ENCODE measurements around the gene ZNF831.

DNA sequence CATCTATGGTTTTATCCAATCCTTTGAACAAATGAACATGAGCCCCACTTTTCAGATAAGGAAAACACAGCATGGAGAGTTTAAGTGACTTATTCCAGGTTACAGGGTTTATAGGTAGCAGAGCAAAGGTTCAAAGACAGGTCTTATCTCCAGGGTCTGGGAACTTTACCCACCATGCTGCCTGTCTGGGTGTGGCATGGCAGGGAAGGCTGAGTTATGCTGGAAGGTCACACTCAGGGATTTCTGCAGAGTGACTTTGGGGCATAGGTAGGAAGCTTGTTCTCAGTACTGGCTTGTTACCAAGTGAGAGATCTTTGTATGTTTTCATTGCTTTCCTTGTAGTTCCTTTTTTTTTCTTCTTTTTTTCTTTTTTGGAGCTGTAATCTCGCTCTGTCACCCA, 1.8 kb downstream of the ZNF831 start:
- TF ChIP-seq, protein P1, sequence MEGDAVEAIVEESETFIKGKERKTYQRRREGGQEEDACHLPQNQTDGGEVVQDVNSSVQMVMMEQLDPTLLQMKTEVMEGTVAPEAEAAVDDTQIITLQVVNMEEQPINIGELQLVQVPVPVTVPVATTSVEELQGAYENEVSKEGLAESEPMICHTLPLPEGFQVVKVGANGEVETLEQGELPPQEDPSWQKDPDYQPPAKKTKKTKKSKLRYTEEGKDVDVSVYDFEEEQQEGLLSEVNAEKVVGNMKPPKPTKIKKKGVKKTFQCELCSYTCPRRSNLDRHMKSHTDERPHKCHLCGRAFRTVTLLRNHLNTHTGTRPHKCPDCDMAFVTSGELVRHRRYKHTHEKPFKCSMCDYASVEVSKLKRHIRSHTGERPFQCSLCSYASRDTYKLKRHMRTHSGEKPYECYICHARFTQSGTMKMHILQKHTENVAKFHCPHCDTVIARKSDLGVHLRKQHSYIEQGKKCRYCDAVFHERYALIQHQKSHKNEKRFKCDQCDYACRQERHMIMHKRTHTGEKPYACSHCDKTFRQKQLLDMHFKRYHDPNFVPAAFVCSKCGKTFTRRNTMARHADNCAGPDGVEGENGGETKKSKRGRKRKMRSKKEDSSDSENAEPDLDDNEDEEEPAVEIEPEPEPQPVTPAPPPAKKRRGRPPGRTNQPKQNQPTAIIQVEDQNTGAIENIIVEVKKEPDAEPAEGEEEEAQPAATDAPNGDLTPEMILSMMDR (IDR thresholded peaks at IDR 0.05), result no peak
- TF ChIP-seq EP300 (IDR thresholded peaks at IDR 0.05) (no peak), POLR2A (IDR thresholded peaks at IDR 0.05) (no peak), POLR2AphosphoS5 (IDR thresholded peaks at IDR 0.05) (no peak)
